Measurements from ENCODE around the gene SPTLC3.

The SPTLC3 gene

DNA sequence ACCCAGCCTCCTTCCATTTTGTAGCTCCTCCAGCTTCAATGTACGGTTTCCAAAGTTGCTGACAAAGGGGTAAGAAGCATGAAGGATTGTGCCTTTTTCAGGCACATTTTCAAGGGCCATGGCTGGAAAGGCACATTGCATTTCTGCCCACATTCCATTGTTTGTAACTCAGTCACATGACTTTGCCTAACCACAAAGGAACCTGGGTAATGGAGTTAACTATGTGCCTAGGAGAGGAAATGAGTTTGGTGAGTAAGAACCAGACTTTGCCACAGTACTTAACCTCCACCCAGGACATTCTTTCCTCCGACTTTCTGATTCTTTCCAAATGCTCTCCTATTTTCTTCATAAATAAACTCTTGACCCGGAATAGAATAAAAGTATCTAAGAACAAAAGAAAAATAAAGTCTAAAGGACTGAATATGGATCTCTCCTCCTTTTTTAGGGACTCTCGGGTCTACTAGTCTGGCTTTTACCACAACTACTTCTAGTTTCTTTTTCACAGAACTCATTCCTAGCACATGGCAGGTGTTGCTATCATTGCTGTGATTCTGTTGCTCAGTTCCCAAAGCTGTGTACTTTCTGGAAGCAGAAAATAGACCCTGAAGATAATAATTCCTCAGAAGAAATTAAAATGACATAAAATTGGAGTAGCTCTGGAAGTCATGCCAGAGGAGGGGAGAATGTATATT lies 130.8 kb downstream of the SPTLC3 start:
- no peak for DNase-seq (ENCODE audit: low read depth in 2 of 2)

DNA sequence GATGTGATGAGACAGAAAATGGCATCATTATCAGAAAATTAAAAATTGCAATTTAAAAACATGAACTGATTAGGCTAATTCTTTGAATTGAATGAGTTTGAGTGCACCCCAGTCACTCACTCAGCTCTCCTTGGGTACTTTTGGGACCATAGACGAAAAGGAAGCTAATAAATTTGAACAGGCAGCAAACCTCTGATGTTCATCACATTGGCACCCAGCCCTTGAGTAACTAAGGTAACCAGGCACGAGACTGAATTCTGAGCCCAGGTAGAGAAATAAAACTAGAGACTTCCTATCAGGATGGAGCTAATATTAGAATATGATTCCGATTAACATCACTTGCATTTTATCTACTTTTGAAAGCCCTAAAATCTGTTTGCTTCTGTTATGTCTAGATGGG lies 131.4 kb downstream of the SPTLC3 start:
- DNase-seq (ENCODE audit: low read depth in 2 of 2), result no peak

- DNase-seq (ENCODE audit: low read depth in 2 of 2), result no peak
These were observed 132.0 kb downstream of the SPTLC3 start for GRCh38 chr20:13140775-13141174.

DNA sequence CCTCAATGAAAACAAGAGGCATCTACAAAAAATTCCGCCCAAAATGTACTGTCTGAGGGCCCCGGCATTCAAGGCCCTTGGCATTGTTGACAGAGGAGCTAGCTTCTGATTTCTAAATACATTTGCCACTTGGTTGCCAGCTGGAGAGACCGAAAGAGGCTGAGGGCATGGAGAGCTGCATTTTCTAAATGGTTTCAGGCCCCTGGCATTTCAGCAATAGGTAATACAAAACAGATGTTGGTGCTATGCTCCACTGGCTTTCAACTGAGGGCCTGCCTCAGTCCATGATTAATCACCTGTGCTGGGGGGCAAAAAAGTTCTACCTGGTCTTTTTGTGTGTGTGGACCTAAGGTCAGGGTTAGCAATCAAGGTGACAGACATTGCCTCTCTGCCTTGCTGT lies 132.8 kb downstream of the SPTLC3 start:
- no peak for DNase-seq (ENCODE audit: low read depth in 2 of 2)

- DNase-seq (ENCODE audit: low read depth in 2 of 2), result no peak
These were observed 133.4 kb downstream of the SPTLC3 start for GRCh38 chr20:13142143-13142542.

- DNase-seq (ENCODE audit: low read depth in 2 of 2), result no peak
These were observed 138.5 kb downstream of the SPTLC3 start for GRCh38 chr20:13147071-13147963.

- no peak for DNase-seq (ENCODE audit: low read depth in 2 of 2)
These were observed 139.2 kb downstream of the SPTLC3 start for GRCh38 chr20:13147971-13148370.

DNA sequence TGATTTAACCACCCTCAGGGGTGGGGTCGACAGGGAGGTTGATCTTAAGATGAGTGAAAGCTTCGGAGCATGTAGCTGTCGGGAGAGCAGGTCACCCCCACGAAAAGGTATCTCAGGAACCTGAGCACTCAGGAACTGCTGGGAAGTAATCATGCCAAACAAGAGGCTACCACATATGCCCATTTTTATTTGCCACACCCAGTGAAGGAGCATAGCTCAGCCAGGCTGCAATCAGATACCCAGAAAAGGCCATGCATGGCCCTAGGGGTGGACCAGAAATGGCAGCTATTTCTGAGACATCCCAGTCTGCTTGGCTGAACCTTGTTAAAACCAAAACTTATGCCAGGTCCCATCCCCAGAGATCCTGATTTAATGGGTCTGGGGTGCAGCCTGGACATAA lies 139.6 kb downstream of the SPTLC3 start:
- no peak for DNase-seq (ENCODE audit: low read depth in 2 of 2)

DNA sequence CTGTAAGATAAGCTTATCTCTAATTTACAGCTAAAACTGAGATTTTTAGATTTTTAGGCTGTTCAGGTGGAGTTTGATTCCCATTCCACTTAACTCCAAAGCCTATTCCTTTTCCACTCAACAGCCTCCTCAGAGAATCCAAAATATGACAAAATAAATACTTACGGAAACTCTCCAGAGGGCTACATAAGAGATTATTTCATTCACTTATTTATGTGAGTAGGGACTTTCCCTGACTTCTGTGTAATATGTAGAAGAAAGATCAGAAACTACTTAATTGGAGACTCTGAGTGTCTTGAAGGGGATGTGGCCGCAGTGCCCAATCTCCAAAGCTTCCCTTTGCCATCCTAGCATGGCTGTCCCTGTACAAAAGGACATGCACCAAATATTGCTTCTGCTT lies 140.2 kb downstream of the SPTLC3 start:
- no peak for DNase-seq (ENCODE audit: low read depth in 2 of 2)

DNA sequence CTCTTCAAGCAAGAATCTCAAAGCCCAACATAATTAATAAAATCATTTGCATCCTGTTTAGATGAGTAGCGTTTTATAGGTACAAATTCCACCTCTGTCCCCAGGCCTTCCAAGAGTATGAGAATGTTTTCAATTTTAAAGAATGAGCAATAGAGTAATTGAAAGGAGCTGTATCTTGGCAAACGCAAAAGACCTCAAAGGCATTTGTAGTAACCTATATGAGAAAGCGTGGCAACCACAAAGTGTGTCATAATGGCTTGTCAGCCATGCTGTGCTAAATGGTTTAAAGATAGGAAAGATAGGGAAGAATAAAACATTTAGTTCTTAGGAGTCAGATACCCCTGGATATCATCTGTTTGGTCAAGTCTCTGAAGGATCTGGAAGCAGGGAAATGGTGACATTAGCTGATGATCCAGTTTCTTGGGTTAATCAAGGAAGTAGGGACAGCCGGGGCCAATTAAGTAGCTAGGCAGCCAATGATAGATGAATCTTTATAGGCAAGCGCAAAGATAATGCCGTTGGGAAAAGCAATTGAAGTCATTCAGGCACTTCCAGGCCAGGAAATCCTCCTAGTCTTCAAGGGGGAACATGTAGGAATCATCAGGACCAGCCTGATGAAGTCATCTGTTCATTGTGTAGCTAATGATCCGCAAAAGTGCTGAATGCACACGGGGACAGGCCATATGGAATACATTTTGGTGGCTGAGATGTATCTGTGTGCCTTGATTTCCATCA lies 140.8 kb downstream of the SPTLC3 start:
- no peak for DNase-seq (ENCODE audit: low read depth in 2 of 2)

- DNase-seq (ENCODE audit: low read depth in 2 of 2), result no peak
These were observed 149.6 kb downstream of the SPTLC3 start for GRCh38 chr20:13158369-13158768.

- DNase-seq (ENCODE audit: low read depth in 2 of 2), result no peak
These were observed 151.1 kb downstream of the SPTLC3 start for GRCh38 chr20:13159889-13160288.

DNA sequence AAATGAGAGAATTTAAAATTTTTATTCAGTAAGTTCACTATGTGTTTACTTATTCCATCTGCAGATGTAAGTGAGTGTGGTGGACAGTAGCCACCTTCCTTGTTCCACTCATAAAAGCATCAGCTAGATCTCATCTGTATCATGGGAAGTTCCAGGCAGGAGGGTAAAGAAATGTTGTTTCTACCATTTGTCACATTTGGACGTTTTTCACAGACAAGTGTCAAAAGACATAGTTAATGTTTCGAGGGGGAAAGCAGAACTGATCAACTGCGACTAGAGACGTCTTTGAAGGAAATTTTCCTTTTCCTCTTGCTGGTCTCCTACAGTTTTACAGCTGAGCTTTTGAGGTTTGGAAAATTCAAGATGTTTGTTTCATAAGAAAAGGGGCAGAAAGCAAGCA lies 156.4 kb downstream of the SPTLC3 start:
- no peak for DNase-seq (ENCODE audit: low read depth in 2 of 2)

- DNase-seq (ENCODE audit: low read depth in 2 of 2), result no peak
These were observed 157.2 kb downstream of the SPTLC3 start for GRCh38 chr20:13166011-13166410.

- no peak for DNase-seq (ENCODE audit: low read depth in 2 of 2)
These were observed 157.7 kb downstream of the SPTLC3 start for GRCh38 chr20:13166437-13166836.

- no peak for DNase-seq (ENCODE audit: low read depth in 2 of 2)
These were observed 160.3 kb downstream of the SPTLC3 start for GRCh38 chr20:13169086-13169485.

GRCh38 chr20:13170771-13171170 lies 162.0 kb downstream of the SPTLC3 start:
- DNase-seq (ENCODE audit: low read depth in 2 of 2), result no peak

DNA sequence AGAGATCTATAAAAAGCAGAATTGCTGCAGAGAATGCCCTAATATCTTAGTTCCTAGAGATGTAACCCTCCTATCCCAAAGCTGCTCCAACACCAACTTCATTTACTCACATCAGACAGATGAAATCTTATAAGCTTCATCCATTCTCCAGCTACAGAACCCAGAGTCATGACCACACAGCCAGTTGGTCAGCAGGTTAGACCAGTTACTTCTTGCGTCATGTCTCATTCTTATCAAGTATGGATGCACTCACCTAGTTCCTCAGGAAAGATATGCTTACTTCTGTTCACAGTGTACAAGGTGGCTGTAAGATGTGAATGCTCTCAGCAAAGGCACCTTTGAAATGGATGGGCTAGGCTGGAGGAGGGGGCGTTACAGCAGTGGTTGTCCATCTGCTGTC lies 164.4 kb downstream of the SPTLC3 start:
- no peak for DNase-seq (ENCODE audit: low read depth in 2 of 2)

DNA sequence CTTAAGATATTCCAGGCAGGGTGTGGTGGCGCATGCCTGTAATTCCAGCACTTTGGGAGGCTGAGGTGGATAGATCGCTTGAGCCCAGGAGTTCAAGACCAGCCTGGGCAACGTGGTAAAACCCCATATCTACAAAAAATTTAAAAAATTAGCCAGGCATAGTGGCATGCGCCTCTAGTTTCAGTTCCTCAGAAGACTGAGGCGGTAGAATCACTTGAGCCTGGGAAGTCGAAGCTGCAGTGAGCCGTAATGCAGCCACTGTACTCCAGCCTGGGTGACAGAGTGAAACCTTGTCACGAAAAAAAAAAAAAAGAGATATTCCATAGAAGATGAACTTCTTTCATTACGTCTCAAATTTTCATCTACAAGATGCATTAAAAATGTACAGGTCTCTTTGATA lies 165.6 kb downstream of the SPTLC3 start:
- no peak for DNase-seq (ENCODE audit: low read depth in 2 of 2)

GRCh38 chr20:13180986-13181889 lies 172.5 kb downstream of the SPTLC3 start:
- no peak for DNase-seq (ENCODE audit: low read depth in 2 of 2)

- no peak for DNase-seq (ENCODE audit: low read depth in 2 of 2)
These were observed 174.2 kb downstream of the SPTLC3 start for GRCh38 chr20:13183005-13183404.
